ENCODE data around the gene BDP1. TPM values are rescaled to one million over a fixed set of nuclear protein-coding genes. Genes with fewer than 3 reads are reported as not detected.
"Not testable (repeated sequence)": the region's sequence is repeated elsewhere in the genome, so short reads cannot be mapped to it uniquely, and the experiment has no call there.

The BDP1 gene
- total RNA-seq, 4 donors from 2014 or later: 41.8 to 75.3 (median 52.9) TPM

- Histone ChIP-seq H3K27me3 (no peaks in the 10 kb centered on the region), H3K9me3 (no peaks in the 10 kb centered on the region), H3K36me3 (peaks cover 31 to 54% of the 10 kb centered on the region in 2 donors), H3K4me3 (replicated peaks in 1 of 3) (no peak overlapping the region), H3K27ac (no peak overlapping the region), H3K4me1 (peaks cover 3 to 9% of the 10 kb centered on the region in 2 donors)
- 93 to 100% methylated on average over 2 of the region's 2 CpGs for WGBS, 2 donors
- TF ChIP-seq, protein P1, sequence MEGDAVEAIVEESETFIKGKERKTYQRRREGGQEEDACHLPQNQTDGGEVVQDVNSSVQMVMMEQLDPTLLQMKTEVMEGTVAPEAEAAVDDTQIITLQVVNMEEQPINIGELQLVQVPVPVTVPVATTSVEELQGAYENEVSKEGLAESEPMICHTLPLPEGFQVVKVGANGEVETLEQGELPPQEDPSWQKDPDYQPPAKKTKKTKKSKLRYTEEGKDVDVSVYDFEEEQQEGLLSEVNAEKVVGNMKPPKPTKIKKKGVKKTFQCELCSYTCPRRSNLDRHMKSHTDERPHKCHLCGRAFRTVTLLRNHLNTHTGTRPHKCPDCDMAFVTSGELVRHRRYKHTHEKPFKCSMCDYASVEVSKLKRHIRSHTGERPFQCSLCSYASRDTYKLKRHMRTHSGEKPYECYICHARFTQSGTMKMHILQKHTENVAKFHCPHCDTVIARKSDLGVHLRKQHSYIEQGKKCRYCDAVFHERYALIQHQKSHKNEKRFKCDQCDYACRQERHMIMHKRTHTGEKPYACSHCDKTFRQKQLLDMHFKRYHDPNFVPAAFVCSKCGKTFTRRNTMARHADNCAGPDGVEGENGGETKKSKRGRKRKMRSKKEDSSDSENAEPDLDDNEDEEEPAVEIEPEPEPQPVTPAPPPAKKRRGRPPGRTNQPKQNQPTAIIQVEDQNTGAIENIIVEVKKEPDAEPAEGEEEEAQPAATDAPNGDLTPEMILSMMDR (IDR thresholded peaks at IDR 0.05): no peak
- no peak for TF ChIP-seq POLR2A (IDR thresholded peaks at IDR 0.05)
- DNase-seq: no peak
- intact Hi-C loops (cut with DNase I): no loop called here
Observed at GRCh38 chr5:71503536-71503935, 48.1 kb downstream of the BDP1 start.

DNA sequence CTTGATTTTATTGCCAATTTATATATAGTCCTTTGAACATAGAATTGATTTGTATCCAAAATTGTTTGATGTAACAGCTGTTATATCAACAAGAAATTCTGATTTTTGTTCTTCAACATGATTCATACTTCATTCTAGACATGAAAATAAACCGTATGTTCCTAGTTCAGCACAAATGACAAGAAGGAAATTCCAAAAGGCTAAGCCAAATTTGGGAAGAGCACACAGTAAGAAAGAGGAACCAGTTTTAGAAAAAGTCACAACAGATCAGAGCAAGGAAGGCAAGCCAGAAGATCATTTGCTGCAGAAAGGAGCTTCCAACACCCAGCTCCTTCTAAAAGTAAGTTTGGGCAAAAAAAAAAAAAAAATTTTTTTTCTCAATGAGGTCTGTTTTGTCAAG, 66.7 kb downstream of the BDP1 start:
- intact Hi-C loops (cut with DNase I): no loop called here
- peaks cover 28 to 34% of the 10 kb centered on the region in 2 donors for H3K36me3 ChIP-seq
- 88 to 90% methylated on average over 1 of the region's 1 CpG for WGBS, 2 donors
- TF ChIP-seq, protein P1 (IDR thresholded peaks at IDR 0.05): no peak
- TF ChIP-seq POLR2A (IDR thresholded peaks at IDR 0.05): no peak
- no peak for DNase-seq
- no peak overlapping the region for H3K27ac ChIP-seq
- no peaks in the 10 kb centered on the region for H3K9me3 ChIP-seq
- H3K4me1 ChIP-seq: no peaks in the 10 kb centered on the region
- no peak overlapping the region for H3K4me3 ChIP-seq (replicated peaks in 1 of 3)
- H3K27me3 ChIP-seq: no peaks in the 10 kb centered on the region

DNA sequence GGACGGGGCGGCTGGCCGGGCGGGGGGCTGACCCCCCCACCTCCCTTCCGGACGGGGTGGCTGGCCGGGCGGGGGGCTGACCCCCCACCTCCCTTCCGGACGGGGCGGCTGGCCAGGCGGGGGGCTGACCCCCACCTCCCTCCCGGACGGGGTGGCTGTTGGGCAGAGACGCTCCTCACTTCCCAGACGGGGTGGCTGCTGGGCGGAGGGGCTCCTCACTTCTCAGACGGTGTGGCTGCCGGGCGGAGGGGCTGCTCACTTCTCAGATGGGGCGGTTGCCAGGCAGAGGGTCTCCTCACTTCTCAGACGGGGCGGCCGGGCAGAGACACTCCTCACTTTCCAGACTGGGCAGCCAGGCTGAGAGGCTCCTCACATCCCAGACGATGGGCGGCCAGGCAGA, 70.2 kb downstream of the BDP1 start:
- WGBS, 2 donors: 96% methylated on average over 8 of the region's 26 CpGs; no CpG with 5 or more reads in 1 of the 2 donors
- H3K36me3 ChIP-seq: peaks cover 11 to 17% of the 10 kb centered on the region in 2 donors

DNA sequence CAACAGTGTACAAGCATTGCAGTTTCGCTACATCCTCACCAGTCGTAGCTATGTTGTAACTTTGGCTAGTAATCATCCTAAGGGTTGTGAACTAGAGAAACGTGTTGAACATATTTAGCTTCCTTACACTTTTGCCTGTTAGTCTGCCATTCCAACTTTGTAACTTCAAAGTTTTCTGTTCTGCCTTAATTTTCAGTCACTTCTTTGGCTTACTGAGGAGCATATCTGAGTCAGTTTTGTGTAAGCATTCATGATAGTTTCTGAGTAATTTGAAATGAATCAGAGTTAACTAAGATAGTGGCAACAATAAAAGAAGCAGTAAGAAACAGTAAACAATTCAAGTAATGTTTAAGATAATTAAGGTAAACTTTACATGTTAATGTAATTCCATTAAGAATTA, 72.8 kb downstream of the BDP1 start:
- H3K27ac ChIP-seq: no peak overlapping the region
- 92 to 95% methylated on average over 3 of the region's 3 CpGs for WGBS, 2 donors
- peaks cover 8 to 14% of the 10 kb centered on the region in 2 donors for H3K36me3 ChIP-seq
- H3K9me3 ChIP-seq: no peaks in the 10 kb centered on the region
- no peaks in the 10 kb centered on the region for H3K27me3 ChIP-seq
- no peak overlapping the region for H3K4me3 ChIP-seq (replicated peaks in 1 of 3)
- H3K4me1 ChIP-seq: no peaks in the 10 kb centered on the region
- DNase-seq: no peak
- intact Hi-C loops (cut with DNase I): no loop called here
- TF ChIP-seq, protein P1 (IDR thresholded peaks at IDR 0.05): no peak
- TF ChIP-seq POLR2A (IDR thresholded peaks at IDR 0.05): no peak

More for the DNA sequence above, 70.2 kb downstream of the BDP1 start:
- H3K27ac ChIP-seq; DNase-seq; intact Hi-C loops (cut with DNase I); H3K4me1 ChIP-seq; H3K9me3 ChIP-seq; H3K27me3 ChIP-seq; H3K4me3 ChIP-seq (replicated peaks in 1 of 3): not testable (repeated sequence)

DNA sequence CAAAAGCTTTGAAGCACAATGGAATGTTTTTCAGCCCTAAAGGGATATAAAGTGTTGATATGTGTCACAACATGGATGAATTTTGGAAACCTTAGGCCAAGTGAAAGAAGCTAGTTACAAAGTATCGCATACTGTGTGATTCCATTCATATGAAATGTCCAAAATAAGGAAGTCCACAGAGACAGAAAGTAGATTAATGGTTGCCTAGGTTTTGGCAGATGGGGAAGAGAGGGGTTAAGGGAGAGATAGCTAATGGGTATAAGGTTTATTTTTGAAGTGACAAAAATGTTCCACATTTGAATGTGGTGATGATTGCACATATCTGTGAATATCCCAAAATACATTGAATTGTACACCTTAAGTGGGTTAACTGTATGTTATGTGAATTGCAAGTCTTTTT, 74.2 kb downstream of the BDP1 start:
- intact Hi-C loops (cut with DNase I): no loop called here
- Histone ChIP-seq H3K27me3 (no peaks in the 10 kb centered on the region), H3K36me3 (peaks cover 0 to 5% of the 10 kb centered on the region in 2 donors), H3K4me3 (replicated peaks in 1 of 3) (no peak overlapping the region), H3K4me1 (no peaks in the 10 kb centered on the region), H3K9me3 (no peaks in the 10 kb centered on the region), H3K27ac (no peak overlapping the region)
- 92 to 96% methylated on average over 1 of the region's 1 CpG for WGBS, 2 donors
- TF ChIP-seq, protein P1 (IDR thresholded peaks at IDR 0.05): no peak
- no peak for TF ChIP-seq POLR2A (IDR thresholded peaks at IDR 0.05)
- DNase-seq: no peak

DNA sequence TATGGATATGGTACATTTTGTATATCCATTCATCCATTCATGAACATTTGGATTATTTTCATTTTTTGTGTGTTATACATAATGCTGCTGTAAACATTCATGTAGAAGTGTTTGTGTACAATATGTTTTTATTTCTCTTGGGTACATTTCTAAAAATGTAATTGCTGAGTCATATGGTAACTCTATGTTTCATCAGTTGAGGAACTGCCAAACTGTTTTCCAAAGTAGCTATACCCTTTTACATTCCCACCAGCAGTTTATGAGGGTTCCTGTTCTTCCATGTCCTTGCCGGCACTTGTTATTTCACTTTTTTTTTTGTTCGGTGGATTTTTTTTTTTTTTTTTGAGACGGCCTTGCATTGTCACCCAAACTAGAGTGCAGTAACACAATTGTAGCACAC, 77.7 kb downstream of the BDP1 start:
- DNase-seq: no peak
- 91 to 92% methylated on average over 3 of the region's 3 CpGs for WGBS, 2 donors
- no peak overlapping the region for H3K27ac ChIP-seq

More for the DNA sequence above, 77.7 kb downstream of the BDP1 start:
- Histone ChIP-seq H3K27me3 (no peaks in the 10 kb centered on the region), H3K4me1 (no peaks in the 10 kb centered on the region), H3K4me3 (replicated peaks in 1 of 3) (no peak overlapping the region), H3K9me3 (no peaks in the 10 kb centered on the region), H3K36me3 (peaks cover 0 to 8% of the 10 kb centered on the region in 2 donors)
- intact Hi-C loops (cut with DNase I): no loop called here
- no peak for TF ChIP-seq POLR2A (IDR thresholded peaks at IDR 0.05)
- TF ChIP-seq, protein P1 (IDR thresholded peaks at IDR 0.05): no peak
